H1 (cell line): Measurements from ENCODE around the gene IWS1. TPM values are rescaled to one million over a fixed set of nuclear protein-coding genes. Genes with fewer than 3 reads are reported as not detected.
A peak's percentile ranks its signal among the peaks of the same experiment; 100 is the strongest.

Source experiments
- CTCF ChIA-PET: fragments of 300-600 bp; sonication (Branson Sonifier 250); formaldehyde crosslinking; loops from one replicate; lab custom pipeline; 2021; ENCODE audit not compliant: partially characterized antibody; lab: Charles Lee
- POLR2A ChIA-PET: fragments of 300-600 bp; sonication (Branson Sonifier 250); formaldehyde crosslinking; loops from one replicate; lab custom pipeline; 2021; ENCODE audit warnings: inconsistent platforms; ENCODE audit not compliant: partially characterized antibody; lab: Charles Lee
- DNase-seq, 2 experiments: peaks; one replicate each; pipeline versions ENCODE4 v3.0.0 to v3.0.0-alpha.2; 2010 to 2022; ENCODE audit warnings: low spot score in 2 of 2, low read depth in 1 of 2, mixed read lengths in 1 of 2
- FAIRE-seq: peaks from 2 replicates; lab custom pipeline; 2011; peaks lifted over from hg19 to GRCh38; lab: Jason Lieb, UNC
- H2AFZ ChIP-seq: 2 replicates; pipeline ENCODE4 v1.8.1; 2012; ENCODE audit warnings: low read length, inconsistent platforms
- H2AK5ac ChIP-seq: 2 replicates; pipeline ENCODE4 v1.6.1; 2013; ENCODE audit warnings: low read depth, low read length
- H2BK120ac ChIP-seq: replicated peaks from 2 replicates; pipeline ENCODE3; 2013; ENCODE audit warnings: low read depth, low read length, inconsistent platforms
- H2BK12ac ChIP-seq: 2 replicates; pipeline ENCODE4 v1.6.1; 2013; ENCODE audit warnings: low read depth, low read length
- H2BK15ac ChIP-seq: 2 replicates; pipeline ENCODE4 v1.6.1; 2013; ENCODE audit warnings: low read length
- H2BK20ac ChIP-seq: 2 replicates; pipeline ENCODE4 v1.6.1; 2013; ENCODE audit warnings: low read length
- H2BK5ac ChIP-seq: 2 replicates; pipeline ENCODE4 v1.6.1; 2013; ENCODE audit warnings: low read depth, low read length
- H3K14ac ChIP-seq: 2 replicates; pipeline ENCODE4 v1.6.1; 2013; ENCODE audit warnings: inconsistent platforms; ENCODE audit not compliant: insufficient read length
- H3K18ac ChIP-seq: 2 replicates; pipeline ENCODE4 v1.6.1; 2013; ENCODE audit warnings: low read length; ENCODE audit errors: extremely low read depth
- H3K23ac ChIP-seq: 2 replicates; pipeline ENCODE4 v1.6.1; 2013; ENCODE audit warnings: inconsistent platforms; ENCODE audit not compliant: insufficient read length
- H3K23me2 ChIP-seq: 2 replicates; pipeline ENCODE4 v1.6.1; 2013; ENCODE audit warnings: low read depth, low read length
- H3K27ac ChIP-seq: 2 replicates; pipeline ENCODE4 v1.6.1; 2011; ENCODE audit warnings: low read depth, low read length, inconsistent platforms
- H3K27me3 ChIP-seq, 4 experiments: replicated peaks in 1 of 4; 1 replicate in 1 of 4; 2 replicates in 3 of 4; pipeline versions ENCODE4 v1.6.1 to v1.8.1; 2011 to 2013; ENCODE audit warnings: low read length in 3 of 4, mild to moderate bottlenecking in 3 of 4, inconsistent platforms in 2 of 4, mixed read lengths in 2 of 4, moderate library complexity in 1 of 4; ENCODE audit not compliant: control insufficient read depth in 3 of 4, insufficient read depth in 3 of 4; ENCODE audit errors: extremely low read depth in 1 of 4
- H3K36me3 ChIP-seq, 4 experiments: 2 replicates each; pipeline versions ENCODE4 v1.6.1 to v1.8.1; 2011 to 2013; ENCODE audit warnings: mild to moderate bottlenecking in 4 of 4, low read length in 3 of 4, moderate library complexity in 2 of 4, control low read depth in 1 of 4, inconsistent platforms in 1 of 4; ENCODE audit not compliant: insufficient read depth in 4 of 4, control insufficient read depth in 2 of 4
- H3K4ac ChIP-seq: replicated peaks from 2 replicates; pipeline ENCODE3; 2013; ENCODE audit warnings: low read length, low read depth, mixed read lengths, inconsistent platforms; ENCODE audit not compliant: insufficient read length
- H3K4me1 ChIP-seq, 4 experiments: replicated peaks in 1 of 4; 1 replicate in 1 of 4; 2 replicates in 3 of 4; pipeline versions ENCODE4 v1.6.1 to v1.8.1; 2011 to 2013; ENCODE audit warnings: low read length in 3 of 4, inconsistent platforms in 2 of 4, mixed read lengths in 1 of 4; ENCODE audit not compliant: insufficient read depth in 4 of 4, control insufficient read depth in 3 of 4
- H3K4me2 ChIP-seq, 2 experiments: 2 replicates each; pipeline versions ENCODE4 v1.6.1 to v1.8.1; 2011 to 2013; ENCODE audit warnings: low read depth in 2 of 2, low read length in 2 of 2, control low read depth in 1 of 2, inconsistent platforms in 1 of 2, mild to moderate bottlenecking in 1 of 2; ENCODE audit not compliant: insufficient read depth in 1 of 2
- H3K4me3 ChIP-seq, 4 experiments: fragments of 200-600, 300-600 bp in 1 of 4; sonication (generic), shearing (Covaris generic), sonication (Bioruptor Twin) in 1 of 4; 2 replicates each; pipeline versions ENCODE4 v1.5.1 to v1.8.1; 2011 to 2016; ENCODE audit warnings: low read length in 4 of 4, low read depth in 3 of 4, control low read depth in 2 of 4, inconsistent platforms in 2 of 4, mild to moderate bottlenecking in 2 of 4, mixed read lengths in 1 of 4, moderate library complexity in 1 of 4; ENCODE audit not compliant: insufficient read depth in 2 of 4; ENCODE audit errors: extremely low read depth in 1 of 4
- H3K56ac ChIP-seq: replicated peaks from 2 replicates; pipeline ENCODE3; 2013; ENCODE audit warnings: low read depth, mild to moderate bottlenecking, mixed read lengths, low read length, inconsistent platforms; ENCODE audit not compliant: insufficient read length
- H3K79me1 ChIP-seq: 2 replicates; pipeline ENCODE4 v1.6.1; 2013; ENCODE audit warnings: low read depth, low read length, control low read depth
- H3K79me2 ChIP-seq, 2 experiments: 2 replicates each; pipeline versions ENCODE4 v1.6.1 to v1.8.1; 2012 to 2013; ENCODE audit warnings: low read length in 2 of 2, mild to moderate bottlenecking in 2 of 2, inconsistent platforms in 1 of 2; ENCODE audit not compliant: insufficient read depth in 2 of 2, control insufficient read depth in 1 of 2
- H3K9ac ChIP-seq, 4 experiments: replicated peaks in 1 of 4; 1 replicate in 1 of 4; 2 replicates in 3 of 4; pipeline versions ENCODE4 v1.6.1 to v1.8.1; 2011 to 2013; ENCODE audit warnings: low read depth in 3 of 4, low read length in 3 of 4, control low read depth in 2 of 4, mild to moderate bottlenecking in 2 of 4, moderate library complexity in 2 of 4, inconsistent platforms in 1 of 4; ENCODE audit errors: extremely low read depth in 1 of 4
- H3K9me3 ChIP-seq, 2 experiments: 2 replicates each; pipeline versions ENCODE4 v1.6.1 to v1.8.1; 2012 to 2013; ENCODE audit warnings: mild to moderate bottlenecking in 2 of 2, moderate library complexity in 2 of 2, control low read depth in 1 of 2, inconsistent platforms in 1 of 2, low read depth in 1 of 2, low read length in 1 of 2, mixed read lengths in 1 of 2; ENCODE audit not compliant: insufficient read depth in 2 of 2
- H4K20me1 ChIP-seq, 2 experiments: replicated peaks in 1 of 2; 2 replicates each; pipeline versions ENCODE3 to v1.8.1; 2011 to 2013; ENCODE audit warnings: inconsistent platforms in 2 of 2, low read length in 2 of 2, mild to moderate bottlenecking in 1 of 2; ENCODE audit not compliant: insufficient read depth in 2 of 2, control insufficient read depth in 1 of 2
- H4K5ac ChIP-seq: 2 replicates; pipeline ENCODE4 v1.6.1; 2013; ENCODE audit warnings: low read length, low read depth, mixed read lengths, inconsistent platforms; ENCODE audit not compliant: insufficient read length
- H4K8ac ChIP-seq: 2 replicates; pipeline ENCODE4 v1.8.0; 2013; ENCODE audit warnings: mild to moderate bottlenecking, moderate library complexity, low read length, inconsistent platforms; ENCODE audit not compliant: insufficient read depth; ENCODE audit errors: extremely low read depth
- H4K91ac ChIP-seq: replicated peaks from 2 replicates; pipeline ENCODE3; 2013; ENCODE audit warnings: low read length, mixed read lengths, inconsistent platforms; ENCODE audit not compliant: insufficient read length
- BRCA1 ChIP-seq: IDR thresholded peaks from 2 replicates; pipeline ENCODE4 v1.6.1; 2012; ENCODE audit warnings: low read depth, low read length, improper control_type of control experiment
- CEBPB ChIP-seq: IDR thresholded peaks from 2 replicates; pipeline ENCODE4 v1.6.1; 2012; ENCODE audit warnings: low read depth, low read length
- EP300 ChIP-seq, 2 experiments: IDR thresholded peaks; 1 replicate in 1 of 2; 2 replicates in 1 of 2; pipeline ENCODE4 v1.6.1; 2011 to 2012; ENCODE audit warnings: low read depth in 2 of 2, low read length in 2 of 2, mild to moderate bottlenecking in 2 of 2, borderline replicate concordance in 1 of 2, inconsistent platforms in 1 of 2, moderate library complexity in 1 of 2
- GABPA ChIP-seq: IDR thresholded peaks from 2 replicates; pipeline ENCODE4 v1.6.1; 2011; ENCODE audit warnings: mild to moderate bottlenecking, low read length, moderate library complexity, borderline replicate concordance; ENCODE audit not compliant: insufficient read depth
- KDM1A ChIP-seq: fragments of 200-600, 300-600 bp; sonication (generic); IDR thresholded peaks from 2 replicates; pipeline ENCODE4 v1.7.1; 2016; ENCODE audit warnings: mild to moderate bottlenecking, low read length, borderline replicate concordance
- KDM4A ChIP-seq: IDR thresholded peaks from one replicate; pipeline ENCODE4 v1.7.1; 2012; ENCODE audit warnings: low read depth, mild to moderate bottlenecking, moderate library complexity, low read length, inconsistent platforms; ENCODE audit not compliant: severe bottlenecking
- SP1 ChIP-seq: IDR thresholded peaks from 2 replicates; pipeline ENCODE4 v1.6.1; 2011; ENCODE audit warnings: low read depth, low read length
- SRF ChIP-seq: IDR thresholded peaks from 2 replicates; pipeline ENCODE4 v1.6.1; 2011; ENCODE audit warnings: mild to moderate bottlenecking, low read depth, low read length, moderate library complexity
- TAF1 ChIP-seq: IDR thresholded peaks from 2 replicates; pipeline ENCODE4 v1.6.1; 2011; ENCODE audit warnings: mild to moderate bottlenecking, low read depth, low read length
- TEAD4 ChIP-seq: IDR thresholded peaks from 2 replicates; pipeline ENCODE4 v1.6.1; 2012; ENCODE audit warnings: low read depth, low read length, inconsistent platforms, mixed read lengths
- WGBS, 2 experiments: shearing (Covaris generic) in 1 of 2; methylation state at CpG; one replicate each; pipeline versions ENCODE4 v1.1.6 to v1.1.7; 2013 to 2015; ENCODE audit warnings: low lambda C conversion rate in 2 of 2, mixed read lengths in 2 of 2, inconsistent platforms in 1 of 2, low coverage in 1 of 2, missing lambda C conversion rate in 1 of 2; ENCODE audit not compliant: insufficient replicate concordance in 2 of 2, insufficient coverage in 1 of 2, insufficient read length in 1 of 2; ENCODE audit errors: extremely low coverage in 1 of 2, missing lambda C conversion rate in 1 of 2; 5-methylcytosine and 5-hydroxymethylcytosine counted together
- polyA plus RNA-seq, 7 experiments: library from polyadenylated mRNA; depleted of rRNA in 3 of 7; stranded (reverse) in 5 of 7; unstranded in 2 of 7; fragments of >200 nt in 5 of 7; fragments of 200-250 nt in 2 of 7; gene quantifications; 1 replicate in 5 of 7; 2 replicates in 1 of 7; 4 replicates in 1 of 7; pipeline versions ENCODE4 v1.2.1 to v1.2.3, GENCODE V29; 2011 to 2013; ENCODE audit warnings: missing spikeins in 2 of 7, mixed read lengths in 2 of 7
- total RNA-seq: library from RNA; stranded (reverse); fragmentation: NEBNext Ultra II Directional; extraction: Animal tissue kit (Norgen Biotek cat#: 25700); gene quantifications from 2 replicates; pipeline ENCODE4 v1.2.1, GENCODE V29; 2021

The IWS1 gene
- total and polyA plus RNA-seq, 2 of the 8 experiments (the other 6 are each of a cell fraction or from before 2014, with no cell fraction given): 18.4 to 64.8 TPM

DNA sequence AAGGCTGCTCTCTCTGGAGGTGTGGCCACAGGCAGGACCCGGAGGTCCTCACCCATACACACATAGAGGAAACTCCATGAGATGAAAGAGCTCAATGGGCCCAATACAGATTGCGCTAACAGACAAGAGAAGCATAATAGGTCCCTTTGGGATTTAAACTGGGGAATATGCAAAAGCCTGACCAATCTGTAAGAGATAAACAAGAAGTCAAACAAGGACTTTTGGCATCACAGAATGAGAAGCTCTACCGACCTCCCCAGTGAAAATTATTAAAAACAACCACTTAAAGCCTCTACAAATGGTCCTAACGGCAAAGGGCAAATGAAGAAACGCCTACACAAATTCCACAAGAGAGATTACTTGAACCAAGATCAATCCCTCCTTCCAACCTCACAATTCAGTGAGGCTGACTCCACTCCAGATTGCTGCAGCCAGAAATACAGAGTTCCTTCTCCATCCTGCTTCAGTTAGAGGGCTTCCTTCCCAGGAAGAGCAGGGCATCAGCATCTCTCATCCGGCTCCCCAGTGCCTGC, 10.8 kb downstream of the IWS1 start:
- Histone ChIP-seq H3K4ac (no peak overlapping the region), H3K23me2 (no peaks in the 10 kb centered on the region), H3K9ac (no peak overlapping the region), H3K23ac (no peak overlapping the region), H3K4me3 (no peak overlapping the region), H4K91ac (no peak overlapping the region), H4K20me1 (peaks cover 31 to 34% of the 10 kb centered on the region in 2 experiments), H3K9me3 (no peaks in the 10 kb centered on the region), H3K4me2 (peak overlapping the region in 1 of 2 experiments; percentile 4; a peak in 1 of 4 replicates), H2BK120ac (no peak overlapping the region), H3K14ac (no peak overlapping the region), H2AK5ac (no peak overlapping the region), H3K56ac (no peak overlapping the region), H3K27me3 (no peaks in the 10 kb centered on the region), H4K8ac (no peak overlapping the region), H2BK15ac (no peak overlapping the region), H2BK5ac (no peak overlapping the region), H3K18ac (no peak overlapping the region), H2BK12ac (no peak overlapping the region), H3K27ac (no peak overlapping the region), H3K79me2 (peaks cover 28 to 99% of the 10 kb centered on the region in 2 experiments), H3K79me1 (peaks cover 4% of the 10 kb centered on the region; the same call in 1 of the 2 replicates), H2AFZ (no peak overlapping the region), H3K36me3 (peaks cover 0 to 18% (median 5%) of the 10 kb centered on the region in 4 experiments; a peak in 4 of 8 replicates), H2BK20ac (no peak overlapping the region), H4K5ac (no peak overlapping the region), H3K4me1 (peaks cover 7 to 12% (median 8%) of the 10 kb centered on the region in 4 experiments; a peak in 6 of 7 replicates)
- FAIRE-seq: no peak
- CTCF ChIA-PET: interaction anchor here (0.8 to 1.6 kb wide), 5 partner anchors 9 to 191 kb away, joined by 3 to 5 read pairs (median 4); no protein-coding TSS in a partner anchor
- no peak for DNase-seq
- POLR2A ChIA-PET: interaction anchor here (0.6 to 6.9 kb wide), 4 partner anchors 11 to 24 kb away, joined by 3 to 48 read pairs (median 4); partner anchors contain the start of gene IWS1
- no peak for TF ChIP-seq SRF
- TF ChIP-seq SP1: no peak
- no peak for TF ChIP-seq TEAD4
- TF ChIP-seq TAF1: no peak
- TF ChIP-seq CEBPB: no peak
- TF ChIP-seq KDM1A: no peak
- no peak for TF ChIP-seq BRCA1
- no peak for TF ChIP-seq GABPA
- TF ChIP-seq EP300 (IDR thresholded peaks at IDR 0.05; ENCODE audit: borderline replicate concordance in 1 of 2, low read depth in 2 of 2, low read length in 2 of 2): no peak
- no peak for TF ChIP-seq KDM4A
- 91% methylated on average over 6 of the region's 6 CpGs; no CpG with 5 or more reads in 1 of the 2 experiments for WGBS, 2 experiments
